ENCODE measurements around the gene NRXN3.

The NRXN3 gene

GRCh38 chr14:78286210-78286609 lies 116.0 kb downstream of the NRXN3 start:
- no peaks in the 10 kb centered on the region for H3K4me1 Mint-ChIP-seq (ENCODE audit: low read depth in 2 of 2)
- H3K9me3 Mint-ChIP-seq, result no peaks in the 10 kb centered on the region
- no peak for DNase-seq
- ATAC-seq (replicated peaks), result no peak
- H3K27me3 Mint-ChIP-seq, result peaks cover 0 to 13% of the 10 kb centered on the region in 2 donors
- no peak overlapping the region for H3K27ac Mint-ChIP-seq
- H3K4me3 Mint-ChIP-seq, result no peak overlapping the region
- H3K36me3 Mint-ChIP-seq (ENCODE audit: insufficient read depth), result no peaks in the 10 kb centered on the region

- no peak for ATAC-seq (replicated peaks)
- H3K27me3 Mint-ChIP-seq, result peaks cover 0 to under 1% of the 10 kb centered on the region in 2 donors
Measured at GRCh38 chr14:78292003-78292402, 121.8 kb downstream of the NRXN3 start.

GRCh38 chr14:78297858-78298257 lies 127.7 kb downstream of the NRXN3 start:
- H3K27ac Mint-ChIP-seq, result no peak overlapping the region

More at GRCh38 chr14:78292003-78292402, 121.8 kb downstream of the NRXN3 start:
- DNase-seq, result no peak
- Mint-ChIP-seq H3K36me3 (ENCODE audit: insufficient read depth) (no peaks in the 10 kb centered on the region), H3K4me3 (no peak overlapping the region), H3K4me1 (ENCODE audit: low read depth in 2 of 2) (no peaks in the 10 kb centered on the region), H3K9me3 (peaks cover 0 to 1% of the 10 kb centered on the region in 2 donors), H3K27ac (no peak overlapping the region)

GRCh38 chr14:78298298-78298697 lies 128.1 kb downstream of the NRXN3 start:
- no peaks in the 10 kb centered on the region for H3K36me3 Mint-ChIP-seq (ENCODE audit: insufficient read depth)
- ATAC-seq (replicated peaks) (no peak), DNase-seq (no peak)
- no peaks in the 10 kb centered on the region for H3K4me1 Mint-ChIP-seq (ENCODE audit: low read depth in 2 of 2)
- no peak overlapping the region for H3K27ac Mint-ChIP-seq
- H3K9me3 Mint-ChIP-seq, result peaks cover 0 to 6% of the 10 kb centered on the region in 2 donors
- no peak overlapping the region for H3K4me3 Mint-ChIP-seq
- H3K27me3 Mint-ChIP-seq, result peaks cover 0 to 7% of the 10 kb centered on the region in 2 donors

More at GRCh38 chr14:78297858-78298257, 127.7 kb downstream of the NRXN3 start:
- no peaks in the 10 kb centered on the region for H3K4me1 Mint-ChIP-seq (ENCODE audit: low read depth in 2 of 2)
- peaks cover 0 to 5% of the 10 kb centered on the region in 2 donors for H3K9me3 Mint-ChIP-seq
- H3K27me3 Mint-ChIP-seq, result peaks cover 0 to 7% of the 10 kb centered on the region in 2 donors
- no peak overlapping the region for H3K4me3 Mint-ChIP-seq
- H3K36me3 Mint-ChIP-seq (ENCODE audit: insufficient read depth), result no peaks in the 10 kb centered on the region
- ATAC-seq (replicated peaks), result no peak
- DNase-seq, result no peak

- Mint-ChIP-seq H3K27ac (no peak overlapping the region), H3K9me3 (peaks cover 0 to 8% of the 10 kb centered on the region in 2 donors), H3K36me3 (ENCODE audit: insufficient read depth) (no peaks in the 10 kb centered on the region), H3K27me3 (peaks cover 4 to 6% of the 10 kb centered on the region in 2 donors), H3K4me1 (ENCODE audit: low read depth in 2 of 2) (no peaks in the 10 kb centered on the region), H3K4me3 (no peak overlapping the region)
- no peak for ATAC-seq (replicated peaks)
- no peak for DNase-seq
Measured at GRCh38 chr14:78302841-78303240, 132.7 kb downstream of the NRXN3 start.

GRCh38 chr14:78307671-78308070 lies 137.5 kb downstream of the NRXN3 start:
- H3K27me3 Mint-ChIP-seq, result peaks cover 0 to 6% of the 10 kb centered on the region in 2 donors

GRCh38 chr14:78308079-78308478 lies 137.9 kb downstream of the NRXN3 start:
- H3K36me3 Mint-ChIP-seq (ENCODE audit: insufficient read depth), result no peaks in the 10 kb centered on the region
- H3K4me3 Mint-ChIP-seq, result no peak overlapping the region
- peaks cover 0 to 3% of the 10 kb centered on the region in 2 donors for H3K9me3 Mint-ChIP-seq
- H3K4me1 Mint-ChIP-seq (ENCODE audit: low read depth in 2 of 2), result no peaks in the 10 kb centered on the region
- H3K27ac Mint-ChIP-seq, result no peak overlapping the region
- ATAC-seq (replicated peaks) (no peak), DNase-seq (no peak)
- H3K27me3 Mint-ChIP-seq, result peaks cover 0 to 6% of the 10 kb centered on the region in 2 donors

More at GRCh38 chr14:78307671-78308070, 137.5 kb downstream of the NRXN3 start:
- Mint-ChIP-seq H3K36me3 (ENCODE audit: insufficient read depth) (no peaks in the 10 kb centered on the region), H3K9me3 (peaks cover 0 to 6% of the 10 kb centered on the region in 2 donors), H3K27ac (no peak overlapping the region), H3K4me1 (ENCODE audit: low read depth in 2 of 2) (no peaks in the 10 kb centered on the region), H3K4me3 (no peak overlapping the region)
- DNase-seq (no peak), ATAC-seq (replicated peaks) (no peak)

GRCh38 chr14:78310272-78310671 lies 140.1 kb downstream of the NRXN3 start:
- Mint-ChIP-seq H3K4me3 (no peak overlapping the region), H3K9me3 (no peaks in the 10 kb centered on the region), H3K27me3 (no peaks in the 10 kb centered on the region), H3K27ac (no peak overlapping the region), H3K36me3 (ENCODE audit: insufficient read depth) (no peaks in the 10 kb centered on the region), H3K4me1 (ENCODE audit: low read depth in 2 of 2) (no peaks in the 10 kb centered on the region)
- no peak for DNase-seq
- ATAC-seq (replicated peaks), result no peak

- Mint-ChIP-seq H3K4me1 (ENCODE audit: low read depth in 2 of 2) (no peaks in the 10 kb centered on the region), H3K27me3 (peaks cover 0 to 7% of the 10 kb centered on the region in 2 donors), H3K27ac (no peak overlapping the region), H3K9me3 (peaks cover 0 to 3% of the 10 kb centered on the region in 2 donors), H3K36me3 (ENCODE audit: insufficient read depth) (no peaks in the 10 kb centered on the region), H3K4me3 (no peak overlapping the region)
- no peak for DNase-seq
- ATAC-seq (replicated peaks), result no peak
Measured at GRCh38 chr14:78313499-78313898, 143.3 kb downstream of the NRXN3 start.

- no peaks in the 10 kb centered on the region for H3K4me1 Mint-ChIP-seq (ENCODE audit: low read depth in 2 of 2)
- no peaks in the 10 kb centered on the region for H3K36me3 Mint-ChIP-seq (ENCODE audit: insufficient read depth)
- H3K27me3 Mint-ChIP-seq, result peaks cover 3 to 7% of the 10 kb centered on the region in 2 donors
- DNase-seq (no peak), ATAC-seq (replicated peaks) (no peak)
- H3K27ac Mint-ChIP-seq, result no peak overlapping the region
- peaks cover 0 to 3% of the 10 kb centered on the region in 2 donors for H3K9me3 Mint-ChIP-seq
- H3K4me3 Mint-ChIP-seq, result no peak overlapping the region
Measured at GRCh38 chr14:78314484-78314883, 144.3 kb downstream of the NRXN3 start.

GRCh38 chr14:78316052-78316451 lies 145.9 kb downstream of the NRXN3 start:
- H3K27ac Mint-ChIP-seq, result no peak overlapping the region
- ATAC-seq (replicated peaks) (no peak), DNase-seq (no peak)
- peaks cover 0 to 4% of the 10 kb centered on the region in 2 donors for H3K9me3 Mint-ChIP-seq
- H3K4me1 Mint-ChIP-seq (ENCODE audit: low read depth in 2 of 2), result no peaks in the 10 kb centered on the region
- no peak overlapping the region for H3K4me3 Mint-ChIP-seq
- no peaks in the 10 kb centered on the region for H3K36me3 Mint-ChIP-seq (ENCODE audit: insufficient read depth)
- peaks cover 14 to 19% of the 10 kb centered on the region in 2 donors for H3K27me3 Mint-ChIP-seq

- peaks cover 0 to 4% of the 10 kb centered on the region in 2 donors for H3K9me3 Mint-ChIP-seq
- no peak for ATAC-seq (replicated peaks)
- H3K27me3 Mint-ChIP-seq, result peaks cover 19 to 26% of the 10 kb centered on the region in 2 donors
- H3K4me1 Mint-ChIP-seq (ENCODE audit: low read depth in 2 of 2), result no peaks in the 10 kb centered on the region
- H3K27ac Mint-ChIP-seq, result no peak overlapping the region
- H3K4me3 Mint-ChIP-seq, result no peak overlapping the region
- no peaks in the 10 kb centered on the region for H3K36me3 Mint-ChIP-seq (ENCODE audit: insufficient read depth)
- DNase-seq, result no peak
Measured at GRCh38 chr14:78316786-78317185, 146.6 kb downstream of the NRXN3 start.

- ATAC-seq (replicated peaks) (no peak), DNase-seq (no peak)
- no peak overlapping the region for H3K4me3 Mint-ChIP-seq
- no peaks in the 10 kb centered on the region for H3K36me3 Mint-ChIP-seq (ENCODE audit: insufficient read depth)
- H3K27me3 Mint-ChIP-seq, result peaks cover 21 to 26% of the 10 kb centered on the region in 2 donors
- peaks cover 0 to 4% of the 10 kb centered on the region in 2 donors for H3K9me3 Mint-ChIP-seq
- H3K4me1 Mint-ChIP-seq (ENCODE audit: low read depth in 2 of 2), result no peaks in the 10 kb centered on the region
- no peak overlapping the region for H3K27ac Mint-ChIP-seq
Measured at GRCh38 chr14:78319406-78319805, 149.2 kb downstream of the NRXN3 start.

GRCh38 chr14:78319887-78320635 lies 149.9 kb downstream of the NRXN3 start:
- no peak for DNase-seq
- Mint-ChIP-seq H3K9me3 (peaks cover 0 to 7% of the 10 kb centered on the region in 2 donors), H3K4me3 (no peak overlapping the region), H3K36me3 (ENCODE audit: insufficient read depth) (no peaks in the 10 kb centered on the region), H3K27me3 (peaks cover 21 to 26% of the 10 kb centered on the region in 2 donors), H3K4me1 (ENCODE audit: low read depth in 2 of 2) (no peaks in the 10 kb centered on the region), H3K27ac (no peak overlapping the region)
- ATAC-seq (replicated peaks), result no peak

Data from effector memory CD8-positive, alpha-beta T cell (primary cell).